Activated T-cell treated with anti-CD3 and anti-CD28 coated beads for 24 hours (primary cell): ENCODE measurements around the gene PCDHA10.
"Not testable (repeated sequence)": the region's sequence is repeated elsewhere in the genome, so short reads cannot be mapped to it uniquely, and the experiment has no call there.

ENCODE experiments used
- DNase-seq: peaks from one replicate; pipeline ENCODE4 v3.0.0-alpha.2; 2020; ENCODE audit warnings: low read depth

The PCDHA10 gene, protein sequence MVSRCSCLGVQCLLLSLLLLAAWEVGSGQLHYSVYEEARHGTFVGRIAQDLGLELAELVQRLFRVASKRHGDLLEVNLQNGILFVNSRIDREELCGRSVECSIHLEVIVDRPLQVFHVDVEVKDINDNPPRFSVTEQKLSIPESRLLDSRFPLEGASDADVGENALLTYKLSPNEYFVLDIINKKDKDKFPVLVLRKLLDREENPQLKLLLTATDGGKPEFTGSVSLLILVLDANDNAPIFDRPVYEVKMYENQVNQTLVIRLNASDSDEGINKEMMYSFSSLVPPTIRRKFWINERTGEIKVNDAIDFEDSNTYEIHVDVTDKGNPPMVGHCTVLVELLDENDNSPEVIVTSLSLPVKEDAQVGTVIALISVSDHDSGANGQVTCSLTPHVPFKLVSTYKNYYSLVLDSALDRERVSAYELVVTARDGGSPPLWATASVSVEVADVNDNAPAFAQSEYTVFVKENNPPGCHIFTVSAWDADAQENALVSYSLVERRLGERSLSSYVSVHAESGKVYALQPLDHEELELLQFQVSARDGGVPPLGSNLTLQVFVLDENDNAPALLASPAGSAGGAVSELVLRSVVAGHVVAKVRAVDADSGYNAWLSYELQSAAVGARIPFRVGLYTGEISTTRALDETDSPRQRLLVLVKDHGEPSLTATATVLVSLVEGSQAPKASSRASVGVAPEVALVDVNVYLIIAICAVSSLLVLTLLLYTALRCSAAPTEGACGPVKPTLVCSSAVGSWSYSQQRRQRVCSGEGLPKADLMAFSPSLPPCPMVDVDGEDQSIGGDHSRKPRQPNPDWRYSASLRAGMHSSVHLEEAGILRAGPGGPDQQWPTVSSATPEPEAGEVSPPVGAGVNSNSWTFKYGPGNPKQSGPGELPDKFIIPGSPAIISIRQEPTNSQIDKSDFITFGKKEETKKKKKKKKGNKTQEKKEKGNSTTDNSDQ

DNA sequence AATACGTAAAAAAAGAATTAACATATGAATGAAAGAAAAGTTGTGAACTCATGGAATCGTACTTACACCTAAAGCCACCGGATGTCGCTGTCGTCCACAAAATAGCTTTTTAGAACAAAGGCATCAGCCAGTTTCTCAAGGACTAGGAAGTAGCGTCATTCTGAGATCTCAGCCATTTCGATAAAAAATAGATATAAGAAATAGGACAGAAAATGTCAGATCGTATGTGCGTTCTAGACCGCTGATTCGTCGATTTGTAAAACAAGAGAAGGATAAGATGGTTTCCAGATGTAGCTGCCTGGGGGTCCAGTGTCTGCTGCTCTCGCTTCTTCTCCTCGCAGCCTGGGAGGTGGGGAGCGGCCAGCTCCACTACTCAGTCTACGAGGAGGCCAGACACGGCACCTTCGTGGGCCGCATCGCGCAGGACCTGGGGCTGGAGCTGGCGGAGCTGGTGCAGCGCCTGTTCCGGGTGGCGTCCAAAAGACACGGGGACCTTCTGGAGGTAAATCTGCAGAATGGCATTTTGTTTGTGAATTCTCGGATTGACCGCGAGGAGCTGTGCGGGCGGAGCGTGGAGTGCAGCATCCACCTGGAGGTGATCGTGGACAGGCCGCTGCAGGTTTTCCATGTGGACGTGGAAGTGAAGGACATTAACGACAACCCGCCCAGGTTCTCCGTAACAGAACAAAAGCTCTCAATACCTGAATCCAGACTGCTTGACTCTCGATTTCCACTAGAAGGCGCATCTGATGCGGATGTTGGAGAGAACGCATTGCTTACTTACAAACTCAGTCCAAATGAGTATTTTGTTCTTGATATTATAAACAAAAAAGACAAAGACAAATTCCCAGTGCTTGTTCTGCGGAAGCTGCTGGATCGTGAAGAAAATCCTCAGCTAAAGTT lies at the start of gene PCDHA10:
PCDHA10 (plus strand) TSS at position 126 of the 903 bp plus-strand sequence; CDS start at position 278, 152 bp downstream.
- DNase-seq, result no peak

- DNase-seq, result no peak
Measured at GRCh38 chr5:140806834-140807775, 48.6 kb upstream of the PCDHA10 start, which contains the start of gene PCDHA4. Gene PCDHA4, plus strand, starts transcription at chr5:140807068.

DNA sequence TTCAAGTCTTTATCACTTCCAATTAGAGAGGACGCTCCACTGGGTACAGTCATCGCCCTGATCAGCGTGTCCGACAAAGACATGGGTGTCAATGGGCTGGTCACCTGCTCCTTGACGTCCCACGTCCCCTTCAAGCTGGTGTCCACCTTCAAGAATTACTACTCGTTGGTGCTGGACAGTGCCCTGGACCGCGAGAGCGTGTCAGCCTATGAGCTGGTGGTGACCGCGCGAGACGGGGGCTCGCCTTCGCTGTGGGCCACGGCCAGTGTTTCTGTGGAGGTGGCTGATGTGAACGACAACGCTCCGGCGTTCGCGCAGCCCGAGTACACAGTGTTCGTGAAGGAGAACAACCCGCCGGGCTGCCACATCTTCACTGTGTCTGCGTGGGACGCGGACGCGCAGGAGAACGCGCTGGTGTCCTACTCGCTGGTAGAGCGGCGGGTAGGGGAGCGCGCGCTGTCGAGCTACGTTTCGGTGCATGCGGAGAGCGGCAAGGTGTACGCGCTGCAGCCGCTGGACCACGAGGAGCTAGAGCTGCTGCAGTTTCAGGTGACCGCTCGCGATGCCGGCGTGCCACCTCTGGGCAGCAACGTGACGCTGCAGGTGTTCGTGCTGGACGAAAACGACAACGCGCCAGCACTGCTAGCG lies 47.3 kb upstream of the PCDHA10 start:
- DNase-seq, result not testable (repeated sequence)

- DNase-seq, result no peak
Measured at GRCh38 chr5:140808889-140809291, 46.8 kb upstream of the PCDHA10 start.

GRCh38 chr5:140821375-140822280 lies 34.1 kb upstream of the PCDHA10 start, which contains the start of gene PCDHA5:
Gene PCDHA5, plus strand, starts transcription at chr5:140821613.
- DNase-seq, result no peak

- DNase-seq, result no peak
Measured at GRCh38 chr5:140822281-140822629, 33.4 kb upstream of the PCDHA10 start.

- not testable (repeated sequence) for DNase-seq
Measured at GRCh38 chr5:140822969-140823368, 32.7 kb upstream of the PCDHA10 start.

DNA sequence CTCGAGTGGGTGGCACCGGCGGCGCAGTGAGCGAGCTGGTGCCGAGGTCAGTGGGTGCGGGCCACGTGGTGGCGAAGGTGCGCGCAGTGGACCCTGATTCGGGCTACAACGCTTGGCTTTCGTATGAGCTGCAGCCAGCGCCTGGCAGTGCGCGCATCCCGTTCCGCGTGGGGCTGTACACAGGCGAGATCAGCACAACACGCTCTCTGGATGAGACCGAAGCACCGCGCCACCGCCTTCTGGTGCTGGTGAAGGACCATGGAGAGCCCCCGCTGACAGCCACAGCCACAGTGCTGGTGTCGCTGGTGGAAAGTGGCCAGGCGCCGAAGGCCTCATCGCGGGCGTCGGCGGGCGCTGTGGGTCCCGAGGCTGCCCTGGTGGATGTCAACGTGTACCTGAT lies 32.2 kb upstream of the PCDHA10 start:
- DNase-seq, result no peak

GRCh38 chr5:140827704-140828361 lies 27.9 kb upstream of the PCDHA10 start, which contains the start of gene PCDHA6:
Gene PCDHA6, plus strand, starts transcription at chr5:140827960. Its CDS starts 132 bp downstream, at chr5:140828092.
- no peak for DNase-seq

- DNase-seq, result no peak
Measured at GRCh38 chr5:140828362-140828737, 27.3 kb upstream of the PCDHA10 start.

DNA sequence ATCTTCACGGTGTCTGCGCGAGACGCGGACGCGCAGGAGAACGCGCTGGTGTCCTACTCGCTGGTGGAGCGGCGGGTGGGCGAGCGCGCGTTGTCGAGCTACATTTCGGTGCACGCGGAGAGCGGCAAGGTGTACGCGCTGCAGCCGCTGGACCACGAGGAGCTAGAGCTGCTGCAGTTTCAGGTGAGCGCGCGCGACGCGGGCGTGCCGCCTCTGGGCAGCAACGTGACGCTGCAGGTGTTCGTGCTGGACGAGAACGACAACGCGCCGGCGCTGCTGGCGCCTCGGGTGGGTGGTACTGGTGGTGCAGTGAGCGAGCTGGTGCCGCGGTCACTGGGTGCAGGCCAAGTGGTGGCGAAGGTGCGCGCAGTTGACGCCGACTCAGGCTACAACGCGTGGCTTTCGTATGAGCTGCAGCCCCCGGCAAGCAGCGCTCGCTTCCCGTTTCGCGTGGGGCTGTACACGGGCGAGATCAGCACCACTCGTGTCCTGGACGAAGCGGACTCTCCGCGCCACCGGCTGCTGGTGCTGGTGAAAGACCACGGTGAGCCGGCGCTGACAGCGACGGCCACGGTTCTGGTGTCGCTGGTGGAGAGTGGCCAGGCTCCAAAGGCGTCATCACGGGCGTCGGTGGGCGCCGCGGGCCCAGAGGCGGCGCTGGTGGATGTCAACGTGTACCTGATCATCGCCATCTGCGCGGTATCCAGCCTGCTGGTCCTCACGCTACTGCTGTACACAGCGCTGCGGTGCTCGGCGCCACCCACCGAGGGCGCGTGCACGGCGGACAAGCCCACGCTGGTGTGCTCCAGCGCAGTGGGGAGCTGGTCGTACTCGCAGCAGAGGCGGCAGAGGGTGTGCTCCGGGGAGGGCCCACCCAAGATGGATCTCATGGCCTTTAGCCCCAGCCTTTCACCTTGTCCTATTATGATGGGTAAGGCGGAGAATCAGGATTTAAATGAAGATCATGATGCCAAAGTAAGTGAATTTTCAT lies 25.9 kb upstream of the PCDHA10 start:
- DNase-seq, result not testable (repeated sequence)

DNA sequence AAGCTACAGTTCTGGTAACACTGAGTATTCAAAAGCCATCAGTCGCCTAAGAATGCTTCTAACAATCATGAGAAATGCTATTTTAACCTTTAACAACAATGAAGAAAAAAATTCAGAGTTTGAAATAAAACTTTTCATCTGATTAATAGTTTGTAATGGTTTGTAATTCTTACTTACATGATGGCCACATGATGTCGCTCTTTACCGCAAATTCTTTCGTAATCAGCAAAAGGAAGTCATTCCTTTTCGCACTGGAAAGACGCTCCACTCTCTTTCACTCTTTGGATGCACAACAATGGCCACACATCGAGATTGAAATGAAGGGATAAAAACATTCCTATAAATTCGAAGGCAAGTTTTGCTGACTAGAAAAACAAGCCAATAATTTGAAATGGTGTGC lies 21.7 kb upstream of the PCDHA10 start, which contains the start of gene PCDHA7:
PCDHA7 (plus strand) TSS at position 277 of the 400 bp plus-strand sequence; CDS start at position 392, 115 bp downstream.
- no peak for DNase-seq

GRCh38 chr5:140834439-140835008 lies 21.2 kb upstream of the PCDHA10 start:
- not testable (repeated sequence) for DNase-seq

- no peak for DNase-seq
Measured at GRCh38 chr5:140835622-140836510, 19.8 kb upstream of the PCDHA10 start.
